HepG2 (cell line): ENCODE measurements around the gene PRIMA1. TPM values are rescaled to one million over a fixed set of nuclear protein-coding genes. Genes with fewer than 3 reads are reported as not detected.
A peak's percentile ranks its signal among the peaks of the same experiment; 100 is the strongest.

Experiments used
- ATAC-seq: fragments of 200-7000 bp; cut with Tn5 transposase; 3 replicates; pipeline ENCODE4 v1.9.1; 2020; ENCODE audit warnings: mild to moderate bottlenecking, moderate library complexity
- BruUV-seq: library from RNA; stranded (reverse); fragments of 400-500 nt; replicated peaks from 2 replicates; lab custom pipeline; 2021; lab: Mats Ljungman, UMichigan
- CTCF ChIA-PET: fragments of 300-600 bp; formaldehyde crosslinking; extraction: SDS; loops from one replicate; lab custom pipeline; 2021; ENCODE audit warnings: low total read pairs, inconsistent platforms, low intra/inter-chr PET ratio; lab: Yijun Ruan, JAX
- POLR2A ChIA-PET: fragments of 350-600 bp; sonication (Branson Sonifier 250); formaldehyde crosslinking; loops from one replicate; lab custom pipeline; 2020; ENCODE audit warnings: antibody characterized with exemption, inconsistent platforms; lab: Yijun Ruan, JAX
- DNase-seq: peaks from one replicate; pipeline ENCODE4 v3.0.0-alpha.2; 2015; ENCODE audit warnings: low spot score
- FAIRE-seq: peaks from 3 replicates; lab custom pipeline; 2011; peaks lifted over from hg19 to GRCh38; lab: Jason Lieb, UNC
- H2AFZ ChIP-seq: one replicate; pipeline ENCODE4 v1.6.1; 2011; ENCODE audit warnings: low read length, inconsistent platforms
- H3K27ac ChIP-seq: fragments of 300-600 bp; 3 replicates; pipeline ENCODE4 v1.8.0; 2011; ENCODE audit warnings: mixed run types, mild to moderate bottlenecking, mixed read lengths, low read length, inconsistent platforms; ENCODE audit not compliant: insufficient read depth; ENCODE audit errors: extremely low read length
- H3K27me3 ChIP-seq, 2 experiments: fragments of 200-600 bp in 1 of 2; 2 replicates in 1 of 2; 3 replicates in 1 of 2; pipeline versions ENCODE4 v1.6.0 to v1.8.0; 2011; ENCODE audit warnings: low read length in 2 of 2, mild to moderate bottlenecking in 2 of 2, moderate library complexity in 2 of 2, inconsistent platforms in 1 of 2; ENCODE audit not compliant: insufficient read depth in 2 of 2, control insufficient read depth in 1 of 2
- H3K36me3 ChIP-seq, 2 experiments: fragments of 200-600 bp in 1 of 2; replicated peaks in 1 of 2; 2 replicates in 1 of 2; 3 replicates in 1 of 2; pipeline versions ENCODE4 v1.5.1 to v1.8.0; 2011; ENCODE audit warnings: low read length in 2 of 2, inconsistent platforms in 1 of 2; ENCODE audit not compliant: insufficient read depth in 2 of 2, control insufficient read depth in 1 of 2
- H3K4me1 ChIP-seq: 2 replicates; pipeline ENCODE4 v1.5.1; 2012; ENCODE audit warnings: low read length, inconsistent platforms; ENCODE audit not compliant: insufficient read depth
- H3K4me2 ChIP-seq: 2 replicates; pipeline ENCODE4 v1.6.0; 2011; ENCODE audit warnings: low read depth, low read length, inconsistent platforms
- H3K4me3 ChIP-seq, 3 experiments: fragments of 200-600 bp in 1 of 3; sonication (generic), shearing (Covaris generic) in 1 of 3; replicated peaks in 1 of 3; 2 replicates each; pipeline ENCODE4 v1.5.1; 2011 to 2016; ENCODE audit warnings: low read length in 3 of 3, inconsistent platforms in 2 of 3, low read depth in 2 of 3, mild to moderate bottlenecking in 2 of 3, control low read depth in 1 of 3, mixed read lengths in 1 of 3; ENCODE audit not compliant: insufficient read depth in 1 of 3
- H3K79me2 ChIP-seq: one replicate; pipeline ENCODE4 v1.6.1; 2011; ENCODE audit warnings: low read length, inconsistent platforms; ENCODE audit not compliant: insufficient read depth
- H3K9ac ChIP-seq: 2 replicates; pipeline ENCODE4 v1.6.0; 2011; ENCODE audit warnings: mild to moderate bottlenecking, low read depth, low read length, inconsistent platforms; ENCODE audit not compliant: insufficient read depth
- H3K9me3 ChIP-seq: 2 replicates; pipeline ENCODE4 v1.5.1; 2012; ENCODE audit warnings: mild to moderate bottlenecking, low read length
- H4K20me1 ChIP-seq: 2 replicates; pipeline ENCODE4 v1.6.0; 2011; ENCODE audit warnings: inconsistent platforms, mild to moderate bottlenecking, low read length, moderate library complexity; ENCODE audit not compliant: insufficient read depth
- CENPT ChIP-seq: sonication (generic); formaldehyde crosslinking; IDR thresholded peaks from 2 replicates; pipeline ENCODE4 v1.8.0; 2022; ENCODE audit warnings: low read depth, mild to moderate bottlenecking, moderate library complexity, missing genetic modification reagents
- GFI1 ChIP-seq: sonication (generic); formaldehyde crosslinking; IDR thresholded peaks from 2 replicates; pipeline ENCODE4 v1.5.0; 2020; ENCODE audit warnings: missing genetic modification reagents, mild to moderate bottlenecking, borderline replicate concordance
- MAZ ChIP-seq, 2 experiments: sonication (generic) in 1 of 2; formaldehyde crosslinking in 1 of 2; IDR thresholded peaks; 2 replicates each; pipeline versions ENCODE4 v1.5.0 to v1.6.1; 2012 to 2020; ENCODE audit warnings: low read depth in 2 of 2, mild to moderate bottlenecking in 2 of 2, borderline replicate concordance in 1 of 2, improper control_type of control experiment in 1 of 2, low read length in 1 of 2, missing genetic modification reagents in 1 of 2, moderate library complexity in 1 of 2
- MEIS1 ChIP-seq: sonication (generic); formaldehyde crosslinking; IDR thresholded peaks from 2 replicates; pipeline ENCODE4 v1.9.0; 2021; ENCODE audit warnings: mild to moderate bottlenecking, missing genetic modification reagents, moderate library complexity, borderline replicate concordance
- MIER3 ChIP-seq: IDR thresholded peaks from 2 replicates; pipeline ENCODE4 v1.6.1; 2016; ENCODE audit warnings: missing compliant biosample characterization, borderline replicate concordance
- SETDB1 ChIP-seq: sonication (generic); formaldehyde crosslinking; IDR thresholded peaks from 2 replicates; pipeline ENCODE4 v1.5.1; 2020; ENCODE audit warnings: missing genetic modification reagents, mild to moderate bottlenecking, borderline replicate concordance
- ZNF792 ChIP-seq: IDR thresholded peaks from 2 replicates; pipeline ENCODE4 v1.6.1; 2016
- WGBS: methylation state at CpG from one replicate; pipeline ENCODE4 v1.1.6; 2017; ENCODE audit warnings: low lambda C conversion rate; 5-methylcytosine and 5-hydroxymethylcytosine counted together
- in situ Hi-C: cut with HindIII; loops from 2 replicates; pipeline ENCODE4 v1.10.0; 2017; ENCODE audit warnings: low pct_unique_long_range_greater_than_20kb; ENCODE audit not compliant: extremely low pct_ligation_motif_present
- intact Hi-C: fragments of 100-400 bp; cut with micrococcal nuclease; formaldehyde crosslinking; loops from one replicate; pipeline ENCODE4 v1.10.0; 2022; ENCODE audit not compliant: unreplicated experiment
- polyA plus RNA-seq, 8 experiments: library from polyadenylated mRNA; depleted of rRNA in 3 of 8; stranded (reverse) in 7 of 8; unstranded in 1 of 8; fragments of >200 nt; fragmentation: Illumina TruSeq in 4 of 8; extraction: Trizol in 4 of 8; gene quantifications; 2 replicates each; pipeline versions ENCODE4 v1.2.1 to v1.2.3, GENCODE V29; 2011 to 2016; ENCODE audit warnings: low read depth in 4 of 8, missing spikeins in 1 of 8, mixed read lengths in 1 of 8; ENCODE audit not compliant: insufficient read depth in 1 of 8
- total RNA-seq, 5 experiments: library from RNA; depleted of rRNA; stranded (reverse); fragments of >200 nt; fragmentation: Illumina TruSeq; extraction: Trizol; gene quantifications; 2 replicates each; pipeline ENCODE4 v1.2.3, GENCODE V29; 2016; ENCODE audit warnings: low read depth in 1 of 5
- TF ChIP-seq, protein P1 (sequence below): sonication (generic); formaldehyde crosslinking; IDR thresholded peaks from 2 replicates; pipeline ENCODE4 v1.5.1; 2020; ENCODE audit warnings: missing genetic modification reagents, mild to moderate bottlenecking, borderline replicate concordance
- TF ChIP-seq, protein P2 (sequence below): sonication (generic); formaldehyde crosslinking; IDR thresholded peaks from 2 replicates; pipeline ENCODE4 v1.4.0; 2020; ENCODE audit warnings: missing genetic modification reagents, mild to moderate bottlenecking, borderline replicate concordance
- TF ChIP-seq, protein P3 (sequence below): sonication (generic); formaldehyde crosslinking; IDR thresholded peaks from 2 replicates; pipeline ENCODE4 v1.4.0; 2020; ENCODE audit warnings: missing genetic modification reagents
- TF ChIP-seq, protein P4 (sequence below): sonication (generic); formaldehyde crosslinking; IDR thresholded peaks from 2 replicates; pipeline ENCODE4 v1.5.0; 2020; ENCODE audit warnings: mild to moderate bottlenecking, missing genetic modification reagents
- TF ChIP-seq, protein P5 (sequence below): IDR thresholded peaks from 2 replicates; pipeline ENCODE4 v1.6.1; 2016
- TF ChIP-seq, protein P6 (sequence below): IDR thresholded peaks from 2 replicates; pipeline ENCODE4 v1.6.1; 2016; ENCODE audit warnings: low read depth

PRIMA1 gene
- total and polyA plus RNA-seq, 2 of the 13 experiments (the other 11 are each of a cell fraction or from before 2014, with no cell fraction given) = 2.4 to 3.2 TPM

DNA sequence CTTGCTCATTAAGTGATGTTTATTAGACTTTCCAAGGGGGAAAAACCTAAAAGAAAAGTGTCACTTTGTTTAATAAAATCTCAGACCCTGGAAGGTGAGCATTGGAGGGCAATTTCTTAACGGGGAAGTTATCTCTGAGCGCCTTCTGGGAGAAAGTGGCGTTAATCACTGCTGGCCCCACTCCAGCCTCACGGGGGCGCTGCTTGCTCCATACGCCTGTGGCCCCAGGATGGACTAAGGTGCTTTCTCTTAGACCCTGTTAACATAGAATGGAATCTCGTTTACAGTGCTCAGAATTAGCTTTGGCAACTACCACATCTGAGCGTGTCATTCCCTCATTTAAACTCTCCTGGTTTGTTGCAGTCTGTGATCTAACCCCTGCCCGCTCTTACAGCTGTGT is 16.4 kb upstream of the PRIMA1 start:
- ATAC-seq (no peak), DNase-seq (no peak), FAIRE-seq (no peak)
- no peaks in the 10 kb centered on the region for H4K20me1 ChIP-seq
- BruUV-seq = no TSS peak
- H2AFZ ChIP-seq = no peak overlapping the region
- no peak overlapping the region for H3K9ac ChIP-seq
- no peak overlapping the region for H3K27ac ChIP-seq
- no peaks in the 10 kb centered on the region for H3K79me2 ChIP-seq
- H3K4me1 ChIP-seq = peaks cover 25% of the 10 kb centered on the region
- ChIA-PET POLR2A (no interaction called here), CTCF (no interaction called here)
- H3K4me3 ChIP-seq = no peak overlapping the region
- H3K36me3 ChIP-seq = no peaks in the 10 kb centered on the region
- in situ Hi-C loops = no loop called here
- intact Hi-C loops = no loop called here
- H3K4me2 ChIP-seq = no peak overlapping the region
- no peaks in the 10 kb centered on the region for H3K9me3 ChIP-seq
- 57% methylated on average over 6 of the region's 9 CpGs for WGBS
- peaks cover 0 to 5% of the 10 kb centered on the region in 2 experiments; a peak in 2 of 5 replicates for H3K27me3 ChIP-seq
- TF ChIP-seq, protein P1, sequence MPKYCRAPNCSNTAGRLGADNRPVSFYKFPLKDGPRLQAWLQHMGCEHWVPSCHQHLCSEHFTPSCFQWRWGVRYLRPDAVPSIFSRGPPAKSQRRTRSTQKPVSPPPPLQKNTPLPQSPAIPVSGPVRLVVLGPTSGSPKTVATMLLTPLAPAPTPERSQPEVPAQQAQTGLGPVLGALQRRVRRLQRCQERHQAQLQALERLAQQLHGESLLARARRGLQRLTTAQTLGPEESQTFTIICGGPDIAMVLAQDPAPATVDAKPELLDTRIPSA (CRISPR knock-in tag) = no peak
- TF ChIP-seq, protein P2, sequence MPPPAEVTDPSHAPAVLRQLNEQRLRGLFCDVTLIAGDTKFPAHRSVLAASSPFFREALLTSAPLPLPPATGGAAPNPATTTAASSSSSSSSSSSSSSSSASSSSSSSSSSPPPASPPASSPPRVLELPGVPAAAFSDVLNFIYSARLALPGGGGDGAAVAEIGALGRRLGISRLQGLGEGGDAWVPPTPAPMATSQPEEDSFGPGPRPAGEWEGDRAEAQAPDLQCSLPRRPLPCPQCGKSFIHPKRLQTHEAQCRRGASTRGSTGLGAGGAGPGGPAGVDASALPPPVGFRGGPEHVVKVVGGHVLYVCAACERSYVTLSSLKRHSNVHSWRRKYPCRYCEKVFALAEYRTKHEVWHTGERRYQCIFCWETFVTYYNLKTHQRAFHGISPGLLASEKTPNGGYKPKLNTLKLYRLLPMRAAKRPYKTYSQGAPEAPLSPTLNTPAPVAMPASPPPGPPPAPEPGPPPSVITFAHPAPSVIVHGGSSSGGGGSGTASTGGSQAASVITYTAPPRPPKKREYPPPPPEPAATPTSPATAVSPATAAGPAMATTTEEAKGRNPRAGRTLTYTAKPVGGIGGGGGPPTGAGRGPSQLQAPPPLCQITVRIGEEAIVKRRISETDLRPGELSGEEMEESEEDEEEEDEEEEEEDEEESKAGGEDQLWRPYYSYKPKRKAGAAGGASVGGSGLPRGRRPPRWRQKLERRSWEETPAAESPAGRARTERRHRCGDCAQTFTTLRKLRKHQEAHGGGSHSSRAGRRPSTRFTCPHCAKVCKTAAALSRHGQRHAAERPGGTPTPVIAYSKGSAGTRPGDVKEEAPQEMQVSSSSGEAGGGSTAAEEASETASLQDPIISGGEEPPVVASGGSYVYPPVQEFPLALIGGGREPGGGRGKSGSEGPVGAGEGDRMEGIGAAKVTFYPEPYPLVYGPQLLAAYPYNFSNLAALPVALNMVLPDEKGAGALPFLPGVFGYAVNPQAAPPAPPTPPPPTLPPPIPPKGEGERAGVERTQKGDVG (CRISPR knock-in tag) = no peak
- TF ChIP-seq MIER3 (CRISPR knock-in tag) = no peak
- no peak for TF ChIP-seq ZNF792 (CRISPR knock-in tag)
- TF ChIP-seq, protein P3, sequence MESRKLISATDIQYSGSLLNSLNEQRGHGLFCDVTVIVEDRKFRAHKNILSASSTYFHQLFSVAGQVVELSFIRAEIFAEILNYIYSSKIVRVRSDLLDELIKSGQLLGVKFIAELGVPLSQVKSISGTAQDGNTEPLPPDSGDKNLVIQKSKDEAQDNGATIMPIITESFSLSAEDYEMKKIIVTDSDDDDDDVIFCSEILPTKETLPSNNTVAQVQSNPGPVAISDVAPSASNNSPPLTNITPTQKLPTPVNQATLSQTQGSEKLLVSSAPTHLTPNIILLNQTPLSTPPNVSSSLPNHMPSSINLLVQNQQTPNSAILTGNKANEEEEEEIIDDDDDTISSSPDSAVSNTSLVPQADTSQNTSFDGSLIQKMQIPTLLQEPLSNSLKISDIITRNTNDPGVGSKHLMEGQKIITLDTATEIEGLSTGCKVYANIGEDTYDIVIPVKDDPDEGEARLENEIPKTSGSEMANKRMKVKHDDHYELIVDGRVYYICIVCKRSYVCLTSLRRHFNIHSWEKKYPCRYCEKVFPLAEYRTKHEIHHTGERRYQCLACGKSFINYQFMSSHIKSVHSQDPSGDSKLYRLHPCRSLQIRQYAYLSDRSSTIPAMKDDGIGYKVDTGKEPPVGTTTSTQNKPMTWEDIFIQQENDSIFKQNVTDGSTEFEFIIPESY (CRISPR knock-in tag) = peak; percentile 92
- no peak for TF ChIP-seq SETDB1 (CRISPR knock-in tag)
- TF ChIP-seq, protein P4, sequence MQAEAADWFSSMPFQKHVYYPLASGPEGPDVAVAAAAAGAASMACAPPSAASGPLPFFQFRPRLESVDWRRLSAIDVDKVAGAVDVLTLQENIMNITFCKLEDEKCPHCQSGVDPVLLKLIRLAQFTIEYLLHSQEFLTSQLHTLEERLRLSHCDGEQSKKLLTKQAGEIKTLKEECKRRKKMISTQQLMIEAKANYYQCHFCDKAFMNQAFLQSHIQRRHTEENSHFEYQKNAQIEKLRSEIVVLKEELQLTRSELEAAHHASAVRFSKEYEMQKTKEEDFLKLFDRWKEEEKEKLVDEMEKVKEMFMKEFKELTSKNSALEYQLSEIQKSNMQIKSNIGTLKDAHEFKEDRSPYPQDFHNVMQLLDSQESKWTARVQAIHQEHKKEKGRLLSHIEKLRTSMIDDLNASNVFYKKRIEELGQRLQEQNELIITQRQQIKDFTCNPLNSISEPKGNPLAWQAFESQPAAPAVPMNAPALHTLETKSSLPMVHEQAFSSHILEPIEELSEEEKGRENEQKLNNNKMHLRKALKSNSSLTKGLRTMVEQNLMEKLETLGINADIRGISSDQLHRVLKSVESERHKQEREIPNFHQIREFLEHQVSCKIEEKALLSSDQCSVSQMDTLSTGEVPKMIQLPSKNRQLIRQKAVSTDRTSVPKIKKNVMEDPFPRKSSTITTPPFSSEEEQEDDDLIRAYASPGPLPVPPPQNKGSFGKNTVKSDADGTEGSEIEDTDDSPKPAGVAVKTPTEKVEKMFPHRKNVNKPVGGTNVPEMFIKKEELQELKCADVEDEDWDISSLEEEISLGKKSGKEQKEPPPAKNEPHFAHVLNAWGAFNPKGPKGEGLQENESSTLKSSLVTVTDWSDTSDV = no peak
- TF ChIP-seq, protein P5, sequence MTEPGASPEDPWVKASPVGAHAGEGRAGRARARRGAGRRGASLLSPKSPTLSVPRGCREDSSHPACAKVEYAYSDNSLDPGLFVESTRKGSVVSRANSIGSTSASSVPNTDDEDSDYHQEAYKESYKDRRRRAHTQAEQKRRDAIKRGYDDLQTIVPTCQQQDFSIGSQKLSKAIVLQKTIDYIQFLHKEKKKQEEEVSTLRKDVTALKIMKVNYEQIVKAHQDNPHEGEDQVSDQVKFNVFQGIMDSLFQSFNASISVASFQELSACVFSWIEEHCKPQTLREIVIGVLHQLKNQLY (CRISPR knock-in tag) = no peak
- no peak for TF ChIP-seq MEIS1 (CRISPR knock-in tag)
- TF ChIP-seq, protein P6, sequence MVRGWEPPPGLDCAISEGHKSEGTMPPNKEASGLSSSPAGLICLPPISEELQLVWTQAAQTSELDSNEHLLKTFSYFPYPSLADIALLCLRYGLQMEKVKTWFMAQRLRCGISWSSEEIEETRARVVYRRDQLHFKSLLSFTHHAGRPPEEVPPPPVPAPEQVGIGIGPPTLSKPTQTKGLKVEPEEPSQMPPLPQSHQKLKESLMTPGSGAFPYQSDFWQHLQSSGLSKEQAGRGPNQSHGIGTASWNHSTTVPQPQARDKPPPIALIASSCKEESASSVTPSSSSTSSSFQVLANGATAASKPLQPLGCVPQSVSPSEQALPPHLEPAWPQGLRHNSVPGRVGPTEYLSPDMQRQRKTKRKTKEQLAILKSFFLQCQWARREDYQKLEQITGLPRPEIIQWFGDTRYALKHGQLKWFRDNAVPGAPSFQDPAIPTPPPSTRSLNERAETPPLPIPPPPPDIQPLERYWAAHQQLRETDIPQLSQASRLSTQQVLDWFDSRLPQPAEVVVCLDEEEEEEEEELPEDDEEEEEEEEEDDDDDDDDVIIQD (CRISPR knock-in tag) = no peak
- TF ChIP-seq GFI1 (CRISPR knock-in tag) = no peak
- no peak for TF ChIP-seq MAZ (IDR thresholded peaks at IDR 0.05; ENCODE audit: borderline replicate concordance, low read depth, low read length)
- TF ChIP-seq MAZ (CRISPR knock-in tag; IDR thresholded peaks at IDR 0.05; ENCODE audit: low read depth) = no peak
- TF ChIP-seq CENPT (CRISPR knock-in tag) = no peak
